SU-DHL-6 (cell line): ENCODE data around the gene CDC42BPA.

ENCODE experiments used
- EZH2phosphoT487 ChIP-seq: fragments of 200-600 bp; sonication (generic), shearing (Covaris generic); conservative IDR thresholded peaks from 2 replicates; pipeline ENCODE4 v1.6.1; 2018; ENCODE audit warnings: mild to moderate bottlenecking, antibody characterized with exemption, low read length, moderate library complexity, mixed read lengths
- TF ChIP-seq, protein P1 (sequence below): fragments of 200-600 bp; sonication (generic); IDR thresholded peaks from one replicate; pipeline ENCODE4 v1.5.1; 2017; ENCODE audit warnings: antibody characterized with exemption, mild to moderate bottlenecking, low read length, moderate library complexity; ENCODE audit not compliant: insufficient read depth, poor library complexity, severe bottlenecking

DNA sequence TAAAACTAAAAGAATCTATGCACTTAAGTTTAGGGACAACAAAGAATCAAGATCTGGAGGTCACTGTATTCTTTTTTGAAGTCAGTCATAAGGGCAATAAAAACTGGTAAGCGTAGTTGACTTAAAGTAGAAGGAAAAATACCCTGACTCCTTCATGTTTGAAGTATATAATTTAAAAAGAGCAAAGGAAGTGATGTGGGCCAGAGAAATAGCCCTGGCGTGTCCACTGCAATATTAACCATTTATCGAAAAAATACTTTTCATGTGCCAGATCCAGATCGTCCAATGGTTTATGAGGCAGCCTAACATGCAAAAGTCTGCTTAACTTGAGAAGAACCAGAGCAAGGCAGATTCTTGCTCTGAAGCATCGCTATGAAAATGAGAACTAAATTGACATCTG lies 216.2 kb downstream of the CDC42BPA start:
- TF ChIP-seq, protein P1, sequence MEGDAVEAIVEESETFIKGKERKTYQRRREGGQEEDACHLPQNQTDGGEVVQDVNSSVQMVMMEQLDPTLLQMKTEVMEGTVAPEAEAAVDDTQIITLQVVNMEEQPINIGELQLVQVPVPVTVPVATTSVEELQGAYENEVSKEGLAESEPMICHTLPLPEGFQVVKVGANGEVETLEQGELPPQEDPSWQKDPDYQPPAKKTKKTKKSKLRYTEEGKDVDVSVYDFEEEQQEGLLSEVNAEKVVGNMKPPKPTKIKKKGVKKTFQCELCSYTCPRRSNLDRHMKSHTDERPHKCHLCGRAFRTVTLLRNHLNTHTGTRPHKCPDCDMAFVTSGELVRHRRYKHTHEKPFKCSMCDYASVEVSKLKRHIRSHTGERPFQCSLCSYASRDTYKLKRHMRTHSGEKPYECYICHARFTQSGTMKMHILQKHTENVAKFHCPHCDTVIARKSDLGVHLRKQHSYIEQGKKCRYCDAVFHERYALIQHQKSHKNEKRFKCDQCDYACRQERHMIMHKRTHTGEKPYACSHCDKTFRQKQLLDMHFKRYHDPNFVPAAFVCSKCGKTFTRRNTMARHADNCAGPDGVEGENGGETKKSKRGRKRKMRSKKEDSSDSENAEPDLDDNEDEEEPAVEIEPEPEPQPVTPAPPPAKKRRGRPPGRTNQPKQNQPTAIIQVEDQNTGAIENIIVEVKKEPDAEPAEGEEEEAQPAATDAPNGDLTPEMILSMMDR, result no peak
- no peak for TF ChIP-seq EZH2phosphoT487
